KMS-11 (cell line): ENCODE data around the gene AGPAT3.

Experiments used
- H2AFZ ChIP-seq: fragments of 200-600 bp; sonication (generic); 2 replicates; pipeline ENCODE4 v1.6.1; 2016; ENCODE audit warnings: antibody characterized with exemption, mixed run types, low read depth
- H3K27ac ChIP-seq: fragments of 200-600 bp; sonication (generic); 2 replicates; pipeline ENCODE4 v1.6.1; 2016; ENCODE audit warnings: mild to moderate bottlenecking, mixed run types
- H3K27me3 ChIP-seq: fragments of 200-600 bp; sonication (generic); 2 replicates; pipeline ENCODE4 v1.6.1; 2017; ENCODE audit warnings: mild to moderate bottlenecking, low read depth, mixed run types, moderate library complexity; ENCODE audit not compliant: insufficient read depth
- H3K36me3 ChIP-seq: fragments of 200-600 bp; sonication (generic); 2 replicates; pipeline ENCODE4 v1.6.1; 2017; ENCODE audit warnings: mild to moderate bottlenecking, mixed run types; ENCODE audit not compliant: insufficient read depth
- H3K4me1 ChIP-seq: fragments of 200-600 bp; sonication (generic); 2 replicates; pipeline ENCODE4 v1.6.1; 2016; ENCODE audit warnings: mild to moderate bottlenecking, low read depth, mixed run types; ENCODE audit not compliant: poor library complexity, severe bottlenecking
- H3K4me2 ChIP-seq: fragments of 200-600 bp; sonication (generic); 2 replicates; pipeline ENCODE4 v1.7.0; 2016; ENCODE audit warnings: mild to moderate bottlenecking, mixed run types
- H3K4me3 ChIP-seq: fragments of 200-600 bp; sonication (generic); IDR thresholded peaks from 2 replicates; pipeline ENCODE4 v1.6.1; 2017; ENCODE audit warnings: low read depth, low read length, mixed read lengths; ENCODE audit not compliant: insufficient read depth
- H3K79me2 ChIP-seq: fragments of 200-600 bp; sonication (generic); 2 replicates; pipeline ENCODE4 v1.6.1; 2016; ENCODE audit warnings: low read depth, mixed run types; ENCODE audit not compliant: insufficient read depth
- H3K9ac ChIP-seq: fragments of 200-600 bp; sonication (generic); 2 replicates; pipeline ENCODE4 v1.6.1; 2016; ENCODE audit warnings: mild to moderate bottlenecking, mixed run types
- H4K20me1 ChIP-seq: fragments of 200-600 bp; sonication (generic); 2 replicates; pipeline ENCODE4 v1.6.1; 2016; ENCODE audit warnings: mild to moderate bottlenecking, mixed run types; ENCODE audit not compliant: insufficient read depth
- TF ChIP-seq, protein P1 (sequence below): fragments of 200-600 bp; sonication (generic); conservative IDR thresholded peaks from 2 replicates; pipeline ENCODE4 v1.6.1; 2017; ENCODE audit warnings: low read depth, mild to moderate bottlenecking, antibody characterized with exemption, low read length, moderate library complexity, mixed read lengths

Gene AGPAT3

DNA sequence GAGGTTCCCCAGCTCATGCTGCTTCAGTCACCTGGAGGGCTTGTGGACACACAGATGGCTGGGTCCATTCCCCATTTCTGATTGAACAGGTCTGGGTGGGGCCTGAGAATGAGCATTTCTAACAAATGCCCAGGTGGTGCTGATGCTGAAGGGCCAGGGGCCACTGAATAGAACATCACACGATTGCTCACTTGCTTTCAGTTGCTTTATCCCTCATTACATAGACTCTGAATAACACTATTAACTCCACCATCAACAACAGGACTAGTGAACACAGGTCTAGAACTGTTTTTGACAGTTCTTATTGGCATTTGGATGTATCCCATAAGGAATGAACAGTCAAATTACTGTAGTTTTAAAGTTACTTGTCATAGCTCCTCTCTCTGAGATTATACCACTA is 159.2 kb downstream of the AGPAT3 start:
- TF ChIP-seq, protein P1, sequence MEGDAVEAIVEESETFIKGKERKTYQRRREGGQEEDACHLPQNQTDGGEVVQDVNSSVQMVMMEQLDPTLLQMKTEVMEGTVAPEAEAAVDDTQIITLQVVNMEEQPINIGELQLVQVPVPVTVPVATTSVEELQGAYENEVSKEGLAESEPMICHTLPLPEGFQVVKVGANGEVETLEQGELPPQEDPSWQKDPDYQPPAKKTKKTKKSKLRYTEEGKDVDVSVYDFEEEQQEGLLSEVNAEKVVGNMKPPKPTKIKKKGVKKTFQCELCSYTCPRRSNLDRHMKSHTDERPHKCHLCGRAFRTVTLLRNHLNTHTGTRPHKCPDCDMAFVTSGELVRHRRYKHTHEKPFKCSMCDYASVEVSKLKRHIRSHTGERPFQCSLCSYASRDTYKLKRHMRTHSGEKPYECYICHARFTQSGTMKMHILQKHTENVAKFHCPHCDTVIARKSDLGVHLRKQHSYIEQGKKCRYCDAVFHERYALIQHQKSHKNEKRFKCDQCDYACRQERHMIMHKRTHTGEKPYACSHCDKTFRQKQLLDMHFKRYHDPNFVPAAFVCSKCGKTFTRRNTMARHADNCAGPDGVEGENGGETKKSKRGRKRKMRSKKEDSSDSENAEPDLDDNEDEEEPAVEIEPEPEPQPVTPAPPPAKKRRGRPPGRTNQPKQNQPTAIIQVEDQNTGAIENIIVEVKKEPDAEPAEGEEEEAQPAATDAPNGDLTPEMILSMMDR: no peak
- Histone ChIP-seq H4K20me1 (peaks cover 33% of the 10 kb centered on the region; the same call in 1 of the 2 replicates), H3K27ac (no peak overlapping the region), H3K4me3 (no peak overlapping the region), H2AFZ (no peak overlapping the region), H3K36me3 (no peaks in the 10 kb centered on the region), H3K27me3 (no peaks in the 10 kb centered on the region), H3K4me1 (peaks cover 50% of the 10 kb centered on the region), H3K4me2 (no peak overlapping the region), H3K79me2 (peaks cover 99% of the 10 kb centered on the region), H3K9ac (no peak overlapping the region)

DNA sequence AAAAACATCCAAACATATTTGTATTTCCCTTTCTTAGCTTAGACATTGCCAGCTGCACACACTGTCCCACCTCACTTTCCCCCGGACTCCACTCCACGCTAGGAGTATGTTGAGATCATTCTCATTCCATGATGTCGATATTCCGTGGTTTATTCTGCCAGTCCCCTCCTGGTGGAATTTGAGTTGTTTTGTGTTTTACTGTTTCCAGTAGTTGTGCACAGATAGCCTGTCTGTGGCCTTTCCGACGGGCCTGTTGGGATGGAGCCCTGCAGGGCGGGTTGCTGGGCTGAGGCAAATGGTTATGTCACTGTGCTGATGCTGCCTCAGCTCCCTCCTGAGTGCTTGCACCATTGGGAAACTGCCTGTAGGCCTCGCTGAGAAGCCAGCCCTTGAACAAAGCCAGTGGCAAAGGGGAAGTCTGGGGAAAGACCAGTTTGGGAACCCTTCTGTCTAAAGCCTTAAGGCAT is 159.9 kb downstream of the AGPAT3 start:
- TF ChIP-seq, protein P1: no peak
- no peak overlapping the region for H3K4me2 ChIP-seq
- no peak overlapping the region for H2AFZ ChIP-seq
- no peak overlapping the region for H3K9ac ChIP-seq
- H4K20me1 ChIP-seq: peaks cover 39% of the 10 kb centered on the region; the same call in 1 of the 2 replicates
- H3K79me2 ChIP-seq: peaks cover 99% of the 10 kb centered on the region
- no peaks in the 10 kb centered on the region for H3K36me3 ChIP-seq
- H3K27ac ChIP-seq: no peak overlapping the region
- no peak overlapping the region for H3K4me3 ChIP-seq
- no peaks in the 10 kb centered on the region for H3K27me3 ChIP-seq
- peaks cover 43% of the 10 kb centered on the region for H3K4me1 ChIP-seq

DNA sequence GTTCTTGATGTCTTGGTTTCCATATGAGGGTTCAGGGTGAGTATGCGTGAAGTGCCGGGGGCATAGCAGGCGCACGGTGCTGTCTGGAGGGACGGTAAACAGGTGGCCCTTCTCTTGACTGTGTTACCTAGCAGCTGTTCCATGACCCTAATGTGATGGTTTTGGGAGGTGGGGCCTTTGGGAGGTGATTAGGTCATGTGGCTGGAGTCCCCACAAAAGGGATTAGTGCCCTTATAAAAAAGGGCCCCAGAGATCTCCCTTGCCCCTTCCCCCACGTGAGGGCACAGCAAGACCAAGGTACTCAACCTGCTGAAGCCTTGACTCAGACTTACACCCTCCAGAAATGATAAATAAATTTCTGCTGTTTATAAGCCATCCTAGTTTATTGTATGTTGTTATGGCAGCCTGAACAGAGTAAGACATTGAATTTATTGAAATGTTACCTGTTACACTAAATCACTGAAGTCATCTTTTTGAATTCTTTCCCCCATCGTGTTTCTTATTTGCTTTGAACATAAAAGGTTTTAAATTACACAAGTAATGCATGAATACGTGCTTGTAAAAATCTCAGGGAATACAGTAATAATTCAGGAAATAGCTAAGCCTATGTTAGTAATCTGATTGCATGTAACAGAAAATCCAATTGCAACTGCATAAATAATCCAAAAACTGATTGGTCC is 162.7 kb downstream of the AGPAT3 start:
- Histone ChIP-seq H3K4me1 (peaks cover 15% of the 10 kb centered on the region), H4K20me1 (peaks cover 32% of the 10 kb centered on the region; the same call in 1 of the 2 replicates), H3K9ac (no peak overlapping the region), H2AFZ (no peak overlapping the region), H3K27ac (no peak overlapping the region), H3K4me3 (no peak overlapping the region), H3K4me2 (no peak overlapping the region), H3K36me3 (no peaks in the 10 kb centered on the region; the same call in 1 of the 2 replicates), H3K27me3 (no peaks in the 10 kb centered on the region), H3K79me2 (peaks cover 98% of the 10 kb centered on the region)
- TF ChIP-seq, protein P1: no peak

DNA sequence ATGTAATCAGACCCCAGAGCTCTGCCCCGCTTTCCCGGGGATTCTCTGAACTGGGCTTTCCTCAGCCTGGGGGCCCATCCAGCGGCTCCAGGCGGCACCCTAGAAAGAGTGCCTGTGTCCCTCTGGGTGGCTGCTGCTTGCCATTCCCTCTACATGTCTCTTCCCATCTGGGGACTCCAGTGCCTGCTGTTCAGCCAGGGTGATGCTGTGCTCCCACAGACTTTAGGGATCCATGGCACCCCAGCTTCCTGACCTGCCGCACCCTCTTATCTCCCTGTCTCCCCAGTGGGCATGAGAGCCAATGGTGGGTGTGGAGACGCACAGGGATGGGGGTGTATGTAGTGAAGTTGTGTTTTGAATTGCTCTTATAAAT is 163.2 kb downstream of the AGPAT3 start:
- Histone ChIP-seq H3K36me3 (no peaks in the 10 kb centered on the region; the same call in 1 of the 2 replicates), H2AFZ (no peak overlapping the region), H3K4me1 (peaks cover 14% of the 10 kb centered on the region), H3K4me2 (no peak overlapping the region), H3K27me3 (no peaks in the 10 kb centered on the region), H3K79me2 (peaks cover 98% of the 10 kb centered on the region), H3K27ac (no peak overlapping the region), H4K20me1 (peaks cover 32% of the 10 kb centered on the region; the same call in 1 of the 2 replicates), H3K4me3 (no peak overlapping the region), H3K9ac (no peak overlapping the region)
- TF ChIP-seq, protein P1: no peak
